KOPT-K1 (cell line): ENCODE results near the gene FGGY.
"Not testable (repeated sequence)": the region's sequence is repeated elsewhere in the genome, so short reads cannot be mapped to it uniquely, and the experiment has no call there.

Source experiments
- H3K27ac ChIP-seq: fragments of 200-600 bp; sonication (generic); 2 replicates; pipeline ENCODE4 v1.5.1; 2016; ENCODE audit warnings: antibody characterized with exemption, mild to moderate bottlenecking, low read depth, low read length; ENCODE audit not compliant: poor library complexity, severe bottlenecking
- H3K36me3 ChIP-seq: fragments of 200-600 bp; sonication (generic); 2 replicates; pipeline ENCODE4 v1.5.1; 2017; ENCODE audit warnings: antibody characterized with exemption, mild to moderate bottlenecking, low read length, moderate library complexity; ENCODE audit not compliant: insufficient read depth
- H3K9me3 ChIP-seq: fragments of 200-600 bp; sonication (generic); 2 replicates; pipeline ENCODE4 v1.5.1; 2017; ENCODE audit warnings: antibody characterized with exemption, low read length, mild to moderate bottlenecking; ENCODE audit not compliant: insufficient read depth, poor library complexity, severe bottlenecking

The FGGY gene

DNA sequence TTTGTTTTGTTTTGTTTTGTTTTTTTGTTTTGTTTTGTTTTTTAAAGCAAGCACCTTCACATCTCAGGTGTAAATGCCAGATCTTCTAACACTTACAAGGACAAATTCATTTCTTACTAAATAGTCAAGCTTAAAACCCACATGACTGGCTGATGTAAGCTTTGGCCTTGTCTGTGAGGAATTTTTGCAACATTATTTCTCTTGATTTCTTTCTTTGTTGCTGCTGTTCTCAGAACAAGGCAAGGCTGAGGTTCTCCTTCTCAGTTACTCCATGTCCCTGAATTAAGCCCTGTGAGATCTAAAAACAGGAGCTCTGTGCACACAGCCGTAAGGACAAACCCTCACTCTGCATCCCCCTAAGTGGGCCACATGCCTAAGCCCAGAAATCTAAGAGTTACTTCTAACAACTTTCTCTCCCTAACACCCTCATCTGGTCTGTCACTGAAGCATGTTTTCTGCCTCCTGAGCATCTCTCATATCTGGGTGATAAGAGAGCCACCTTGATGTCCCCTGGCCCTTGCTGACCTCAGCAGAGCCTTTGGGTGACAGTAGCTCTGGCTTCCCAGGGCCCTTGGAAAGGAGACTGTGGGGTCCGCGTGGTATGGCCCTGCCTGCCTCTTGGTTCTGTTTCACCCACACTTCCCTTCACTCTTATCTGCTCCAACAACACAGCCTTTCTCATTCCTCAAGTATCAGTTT, 436.7 kb downstream of the FGGY start:
- H3K9me3 ChIP-seq = peaks cover 28% of the 10 kb centered on the region

GRCh38 chr1:59735927-59736326, 439.0 kb downstream of the FGGY start:
- peaks cover 28% of the 10 kb centered on the region for H3K9me3 ChIP-seq
- not testable (repeated sequence) for H3K27ac ChIP-seq, H3K36me3 ChIP-seq

More for the DNA sequence above, 436.7 kb downstream of the FGGY start:
- Histone ChIP-seq H3K27ac (no peak overlapping the region), H3K36me3 (no peaks in the 10 kb centered on the region)

- Histone ChIP-seq H3K27ac (no peak overlapping the region), H3K9me3 (peaks cover 28% of the 10 kb centered on the region), H3K36me3 (no peaks in the 10 kb centered on the region)
These were observed 439.9 kb downstream of the FGGY start for GRCh38 chr1:59736744-59737143.

- H3K9me3 ChIP-seq = peaks cover 28% of the 10 kb centered on the region
- H3K27ac ChIP-seq = no peak overlapping the region
- H3K36me3 ChIP-seq = no peaks in the 10 kb centered on the region
These were observed 440.7 kb downstream of the FGGY start for GRCh38 chr1:59737638-59738037.

DNA sequence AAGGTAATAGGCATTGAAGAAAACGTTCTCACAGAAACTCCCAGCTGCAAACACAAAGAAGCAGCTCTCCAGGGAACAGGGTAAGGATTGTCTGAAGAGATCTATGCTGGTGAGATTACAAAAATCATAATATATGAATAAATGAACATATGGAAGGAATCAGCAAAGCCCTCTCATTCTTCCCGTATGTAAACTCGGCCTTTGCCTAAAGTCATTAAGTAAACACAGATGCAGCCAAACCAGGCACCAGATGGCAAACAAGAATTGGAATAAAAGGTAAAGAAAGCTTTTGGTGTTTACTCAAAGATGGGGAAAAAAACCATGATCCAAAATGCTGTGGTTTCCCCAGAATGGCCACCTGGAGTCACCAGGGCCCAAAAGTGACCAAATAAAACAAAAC, 441.3 kb downstream of the FGGY start:
- peaks cover 28% of the 10 kb centered on the region for H3K9me3 ChIP-seq
- no peak overlapping the region for H3K27ac ChIP-seq
- no peaks in the 10 kb centered on the region for H3K36me3 ChIP-seq

- Histone ChIP-seq H3K36me3 (no peaks in the 10 kb centered on the region), H3K9me3 (peaks cover 28% of the 10 kb centered on the region), H3K27ac (no peak overlapping the region)
These were observed 441.7 kb downstream of the FGGY start for GRCh38 chr1:59738591-59739015.

DNA sequence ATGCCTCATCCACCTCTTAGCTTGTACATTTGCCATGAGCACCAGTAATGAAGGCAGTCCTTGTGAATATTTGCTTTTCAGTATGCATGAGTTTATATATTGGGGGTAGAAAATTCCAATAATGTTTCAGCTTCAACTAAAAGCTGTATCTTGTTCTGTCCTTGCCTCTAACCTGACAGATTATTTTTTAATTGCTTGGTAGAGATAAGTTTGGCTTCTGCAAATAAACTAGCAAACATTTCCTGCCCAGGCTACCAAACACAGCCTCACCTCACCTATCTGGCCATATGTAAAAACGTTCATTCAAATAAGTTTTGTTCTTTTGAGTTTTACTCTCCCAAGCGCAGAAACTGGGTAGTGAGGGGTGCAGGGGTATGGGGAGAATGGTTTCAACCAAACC, 442.2 kb downstream of the FGGY start:
- Histone ChIP-seq H3K9me3 (peaks cover 28% of the 10 kb centered on the region), H3K36me3 (no peaks in the 10 kb centered on the region), H3K27ac (no peak overlapping the region)

- H3K27ac ChIP-seq = no peak overlapping the region
- peaks cover 6% of the 10 kb centered on the region for H3K9me3 ChIP-seq
- no peaks in the 10 kb centered on the region for H3K36me3 ChIP-seq
These were observed 445.6 kb downstream of the FGGY start for GRCh38 chr1:59742526-59742925.

DNA sequence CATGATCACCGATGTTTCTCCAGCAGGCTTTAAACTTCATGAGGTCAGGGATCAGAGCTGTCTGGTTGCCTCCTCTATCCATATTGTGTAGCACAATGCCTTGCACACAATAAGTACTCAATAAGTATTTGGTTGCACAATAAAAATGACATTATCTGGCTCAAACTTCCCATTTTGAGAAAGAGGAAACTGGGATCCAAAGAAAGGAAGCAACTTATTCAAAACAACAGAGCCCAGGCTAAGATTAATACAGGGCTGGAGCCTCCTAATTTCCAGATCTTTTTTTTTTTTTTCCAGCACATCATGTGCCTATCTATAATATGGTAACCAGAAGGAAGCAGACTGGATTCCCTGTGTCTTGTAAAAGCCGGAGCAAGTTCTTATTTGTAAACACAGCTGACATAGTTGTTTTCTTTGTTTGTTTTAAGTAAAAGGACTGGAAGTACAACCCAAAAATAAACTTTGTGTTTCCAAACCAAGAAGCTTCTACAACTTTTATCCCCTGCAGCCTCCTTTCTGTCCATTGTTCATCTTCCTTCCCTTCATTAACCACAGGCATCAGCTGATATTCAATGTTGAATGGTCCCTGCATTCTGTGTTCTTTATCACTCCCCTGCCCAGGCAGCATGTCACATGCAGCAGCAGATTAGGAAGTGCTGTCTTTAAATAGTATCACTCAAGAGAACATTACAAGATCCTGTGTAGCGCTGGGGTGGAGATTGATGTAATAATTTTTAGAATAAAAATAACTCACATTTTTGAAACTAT, 446.6 kb downstream of the FGGY start:
- Histone ChIP-seq H3K27ac (no peak overlapping the region), H3K36me3 (no peaks in the 10 kb centered on the region), H3K9me3 (no peaks in the 10 kb centered on the region)

DNA sequence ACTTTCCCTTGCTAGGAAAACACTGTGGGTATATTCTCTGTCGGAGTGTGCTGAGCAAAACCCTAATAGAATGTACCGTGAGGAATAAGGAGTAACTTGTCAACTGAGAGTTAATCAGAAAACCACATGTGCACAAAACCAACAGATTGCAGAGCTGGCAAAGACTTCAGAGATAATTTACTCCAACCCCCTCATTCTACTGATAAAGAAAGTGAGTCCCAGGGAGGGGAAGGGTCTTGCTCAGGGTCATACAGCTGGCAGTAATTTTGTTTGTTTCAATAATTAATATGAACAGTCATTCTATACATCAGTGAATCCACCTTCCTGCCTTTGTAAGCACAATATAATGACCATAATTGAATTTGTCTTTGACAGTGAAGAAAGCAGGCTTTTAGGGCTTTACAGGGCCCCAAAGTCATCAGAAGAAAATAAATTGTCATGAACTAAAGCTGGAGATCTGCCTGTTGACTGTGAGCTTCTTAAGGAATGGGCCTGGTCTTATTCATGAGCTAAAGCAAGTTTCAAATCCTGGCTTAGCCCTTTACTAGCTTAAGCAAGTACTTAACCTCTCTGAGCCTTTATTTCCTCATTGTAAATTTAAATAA, 450.6 kb downstream of the FGGY start:
- Histone ChIP-seq H3K9me3 (no peaks in the 10 kb centered on the region), H3K36me3 (no peaks in the 10 kb centered on the region), H3K27ac (no peak overlapping the region)

DNA sequence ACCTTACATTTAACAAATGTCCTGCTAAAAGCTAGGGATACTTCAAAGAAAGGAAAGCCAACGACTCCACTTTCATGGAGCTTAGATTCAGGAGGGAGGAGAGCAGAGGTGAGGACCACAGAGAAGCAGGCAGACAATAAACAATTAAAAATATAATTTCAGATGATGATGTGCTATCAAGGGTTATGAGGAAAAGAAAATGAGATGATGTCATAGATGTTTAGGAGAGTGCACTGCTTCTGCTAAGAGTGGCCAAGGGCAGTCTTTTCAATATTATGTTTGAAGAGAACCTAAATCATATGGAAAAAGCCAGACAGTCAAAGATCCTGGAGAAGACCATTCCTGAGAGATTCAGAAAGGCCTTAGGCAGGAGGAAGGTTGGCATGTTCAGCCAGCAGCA, 451.2 kb downstream of the FGGY start:
- no peaks in the 10 kb centered on the region for H3K9me3 ChIP-seq

DNA sequence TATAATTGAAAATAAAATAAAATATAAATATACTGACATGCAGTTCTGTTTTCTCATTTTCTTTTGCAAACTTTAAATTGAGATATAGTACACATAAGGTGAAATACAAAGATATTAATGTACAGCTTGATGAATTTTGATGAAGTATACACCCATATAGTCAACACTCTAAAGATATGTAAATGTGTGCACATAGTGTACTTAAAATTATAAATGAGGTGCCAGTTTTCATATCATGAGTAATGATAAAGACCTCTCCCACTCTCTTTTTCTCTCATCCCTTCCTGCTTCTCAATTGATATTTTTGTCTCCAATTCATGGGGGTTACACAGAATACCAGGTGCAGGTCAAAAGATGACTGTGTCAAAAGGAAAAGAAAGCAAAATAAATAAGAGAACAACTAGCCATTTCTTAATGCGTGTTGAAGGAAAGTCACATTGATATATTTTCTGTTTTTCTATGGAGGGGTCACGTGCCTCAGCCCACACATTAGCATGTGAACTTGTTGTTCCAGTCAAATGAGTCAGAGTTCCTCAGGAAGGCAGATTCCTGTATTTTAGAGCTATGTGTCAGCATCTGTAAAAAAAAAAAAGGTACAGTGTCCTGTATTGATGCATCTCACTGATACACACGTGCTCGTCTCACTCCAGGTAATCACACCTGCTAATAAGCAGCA, 453.6 kb downstream of the FGGY start:
- H3K9me3 ChIP-seq = no peaks in the 10 kb centered on the region
- no peaks in the 10 kb centered on the region for H3K36me3 ChIP-seq
- no peak overlapping the region for H3K27ac ChIP-seq

More for the DNA sequence above, 451.2 kb downstream of the FGGY start:
- no peak overlapping the region for H3K27ac ChIP-seq
- H3K36me3 ChIP-seq = no peaks in the 10 kb centered on the region

- H3K36me3 ChIP-seq = no peaks in the 10 kb centered on the region
- H3K27ac ChIP-seq = no peak overlapping the region
- H3K9me3 ChIP-seq = no peaks in the 10 kb centered on the region
These were observed 454.1 kb downstream of the FGGY start for GRCh38 chr1:59751004-59751395.

DNA sequence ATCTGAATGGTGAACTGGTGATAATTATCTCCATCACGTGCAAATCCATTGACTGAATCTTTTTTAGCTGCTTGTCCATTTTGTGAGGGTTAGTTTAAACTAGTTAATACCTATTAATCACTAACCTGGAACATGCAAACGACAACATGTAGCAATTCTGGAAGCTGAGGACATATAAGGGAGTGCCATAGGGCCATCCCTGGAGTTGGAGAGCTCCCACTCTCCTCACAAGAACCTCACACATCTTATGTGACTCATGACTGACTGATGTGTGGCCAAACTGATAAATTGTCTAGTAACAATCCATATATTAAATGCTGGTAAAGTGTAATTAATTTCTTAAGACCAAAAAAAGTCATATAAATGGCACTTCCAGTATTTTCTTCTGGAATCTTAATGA, 454.9 kb downstream of the FGGY start:
- Histone ChIP-seq H3K9me3 (no peaks in the 10 kb centered on the region), H3K27ac (no peak overlapping the region), H3K36me3 (no peaks in the 10 kb centered on the region)
